GM10266 (cell line): ENCODE measurements around the gene SIX2.

Experiments used
- DNase-seq: peaks from one replicate; pipeline ENCODE4 v3.0.0; 2012; ENCODE audit errors: extremely low spot score
- CTCF ChIP-seq: IDR thresholded peaks from 2 replicates; pipeline ENCODE4 v1.5.1; 2012; ENCODE audit warnings: mild to moderate bottlenecking, low read depth; ENCODE audit not compliant: control insufficient read depth, insufficient read depth; ENCODE audit errors: missing control alignments

Gene SIX2

GRCh38 chr2:44972771-44973535, 36.3 kb downstream of the SIX2 start:
- DNase-seq = no peak
- no peak for TF ChIP-seq CTCF

DNA sequence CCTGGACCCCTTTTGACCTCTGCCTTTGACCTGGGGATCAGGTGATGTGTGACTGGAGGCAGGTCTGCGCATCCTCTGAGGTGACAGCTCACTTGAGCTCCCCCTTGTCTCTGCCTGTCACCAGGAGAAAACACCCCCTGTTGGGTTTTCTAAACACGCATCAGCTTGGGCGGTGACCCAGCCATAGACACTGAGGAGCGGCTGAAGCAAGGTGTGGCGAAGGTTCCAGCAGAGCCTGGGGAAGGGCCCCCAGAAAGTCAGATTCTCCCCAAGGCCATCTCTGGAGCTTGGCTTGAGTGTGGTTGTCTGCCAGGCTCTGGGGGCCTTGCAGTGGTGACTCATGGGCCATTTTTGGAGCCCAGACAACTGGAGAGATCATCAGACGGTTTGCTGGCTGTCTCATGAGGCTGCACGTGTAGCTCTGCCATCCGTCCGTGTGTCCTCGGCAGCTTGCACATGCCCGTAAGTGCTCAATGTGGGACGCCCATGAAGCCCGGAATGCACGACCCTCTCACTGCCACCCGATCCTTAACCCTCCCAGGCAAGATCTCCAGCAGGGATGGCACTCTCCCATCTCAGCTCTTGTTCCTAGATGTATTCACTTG, 38.3 kb downstream of the SIX2 start:
- DNase-seq = no peak
- TF ChIP-seq CTCF = no peak

DNA sequence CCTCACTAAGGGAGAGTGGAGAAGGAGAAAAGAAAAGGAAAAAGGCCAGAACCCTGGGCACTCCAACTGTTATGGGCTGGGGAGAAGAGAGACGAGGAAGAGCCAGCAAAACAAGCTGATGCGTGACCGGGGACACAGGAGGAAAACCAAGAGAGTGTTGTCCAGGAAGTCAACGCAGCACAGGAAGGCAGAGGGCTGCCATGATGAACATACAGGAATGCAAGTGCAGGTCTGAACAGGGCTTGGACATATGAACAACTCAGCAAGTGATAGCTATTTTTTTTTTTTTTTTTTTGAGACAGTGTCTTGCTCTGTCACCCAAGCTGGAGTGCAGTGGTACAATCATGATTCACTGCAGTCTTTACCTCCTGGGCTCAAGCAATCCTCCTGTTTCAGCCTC, 39.3 kb downstream of the SIX2 start:
- no peak for TF ChIP-seq CTCF
- no peak for DNase-seq

DNA sequence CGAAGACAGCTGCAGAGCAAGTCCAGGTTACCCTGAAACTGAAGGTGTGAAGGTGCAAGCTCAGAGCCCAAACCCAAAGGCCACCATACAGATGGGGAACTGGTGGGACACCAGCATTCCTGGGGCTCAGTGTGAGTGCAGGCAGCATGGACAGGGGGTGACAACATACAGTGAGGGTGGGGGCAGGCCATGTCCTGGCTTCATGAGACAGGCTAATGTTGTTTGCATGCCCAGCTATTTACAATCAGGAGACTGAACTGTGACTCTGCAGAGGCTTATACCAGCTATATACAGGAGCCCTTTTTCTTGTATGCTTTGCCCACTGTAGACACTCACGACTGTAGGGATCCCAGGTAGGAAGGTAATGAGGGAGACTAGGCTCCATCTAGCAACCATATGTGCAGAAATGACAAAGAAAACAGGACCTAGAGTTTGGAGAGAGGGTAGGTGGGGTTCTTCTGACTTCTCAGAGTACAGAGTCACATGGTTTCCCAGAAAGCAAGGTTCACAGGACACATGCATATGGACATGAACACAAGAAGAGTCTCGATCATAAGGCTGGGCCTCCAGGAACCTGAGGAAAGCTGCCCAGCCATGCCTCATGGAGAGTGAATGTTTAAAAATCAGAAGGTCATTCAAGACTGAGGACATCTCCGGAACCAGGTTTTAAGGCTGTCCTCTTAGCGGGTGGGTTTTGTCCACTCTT, 41.4 kb downstream of the SIX2 start:
- no peak for TF ChIP-seq CTCF

DNA sequence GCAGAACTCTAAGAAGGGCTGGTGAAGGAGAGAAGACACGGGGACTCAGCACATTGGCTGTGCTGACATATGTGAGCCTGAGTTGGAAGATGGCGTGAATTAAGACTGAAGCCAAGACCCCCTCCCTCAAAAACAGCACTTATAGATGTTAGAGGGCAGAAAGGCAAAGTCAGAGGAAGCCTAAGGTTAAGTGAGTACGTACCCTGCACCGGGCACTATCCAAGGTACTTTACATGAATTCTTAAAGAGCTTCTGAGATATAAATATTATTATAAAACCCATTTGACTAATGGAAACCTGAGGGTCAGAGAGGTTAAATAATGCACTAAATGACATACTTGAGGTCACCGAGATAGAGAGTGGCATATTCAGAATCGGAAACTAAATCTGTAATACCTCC, 42.2 kb downstream of the SIX2 start:
- TF ChIP-seq CTCF = no peak

More for the DNA sequence above, 41.4 kb downstream of the SIX2 start:
- DNase-seq = no peak

DNA sequence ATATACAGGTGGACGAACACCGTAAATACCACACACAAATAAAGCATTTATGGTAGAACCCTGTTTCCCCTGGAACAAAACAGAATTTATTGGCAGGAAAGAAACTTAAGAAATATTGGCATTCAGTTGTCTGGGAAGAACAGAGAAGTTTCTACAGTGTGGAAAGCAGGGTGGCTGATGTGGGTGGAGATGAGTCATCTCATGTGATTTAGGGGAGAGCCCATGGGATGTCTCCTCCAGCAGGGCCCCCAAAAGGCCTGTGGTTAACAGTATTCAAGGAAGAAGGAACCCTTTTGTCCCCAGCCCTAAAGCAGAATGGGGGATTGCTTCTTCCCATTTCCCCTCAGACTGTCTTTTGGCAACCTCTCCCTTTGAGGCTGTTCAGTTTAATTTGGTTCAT, 43.6 kb downstream of the SIX2 start:
- no peak for DNase-seq
- TF ChIP-seq CTCF = no peak

More for the DNA sequence above, 42.2 kb downstream of the SIX2 start:
- no peak for DNase-seq
